Small intestine (tissue), 16 donors: ENCODE measurements around the gene CHIA. TPM values are rescaled to one million over a fixed set of nuclear protein-coding genes. Genes with fewer than 3 reads are reported as not detected.

ENCODE experiments used
- DNase-seq, 2 donors: peaks; one replicate each; pipeline versions ENCODE4 v3.0.0 to v3.0.0-alpha.2; 2013
- FAIRE-seq: peaks from 2 replicates; lab custom pipeline; 2012; peaks lifted over from hg19 to GRCh38; lab: Jason Lieb, UNC
- H3K27ac ChIP-seq, 3 donors: one replicate each; pipeline ENCODE4 v1.5.1; 2013; ENCODE audit warnings: low read length in 2 of 3, mild to moderate bottlenecking in 2 of 3, control low read depth in 1 of 3, inconsistent platforms in 1 of 3, low read depth in 1 of 3, moderate library complexity in 1 of 3
- H3K27me3 ChIP-seq, 3 donors: one replicate each; pipeline ENCODE4 v1.6.1; 2013; ENCODE audit warnings: low read length in 3 of 3, inconsistent platforms in 1 of 3; ENCODE audit not compliant: control insufficient read depth in 3 of 3, insufficient read depth in 3 of 3
- H3K36me3 ChIP-seq, 3 donors: one replicate each; pipeline ENCODE4 v1.6.1; 2013; ENCODE audit warnings: low read length in 3 of 3, inconsistent platforms in 1 of 3, low read depth in 1 of 3, mild to moderate bottlenecking in 1 of 3, moderate library complexity in 1 of 3; ENCODE audit not compliant: control insufficient read depth in 3 of 3, insufficient read depth in 2 of 3
- H3K4me1 ChIP-seq, 3 donors: one replicate each; pipeline ENCODE4 v1.6.1; 2013; ENCODE audit warnings: low read length in 2 of 3, inconsistent platforms in 1 of 3, low read depth in 1 of 3, mild to moderate bottlenecking in 1 of 3, moderate library complexity in 1 of 3; ENCODE audit not compliant: control insufficient read depth in 3 of 3, insufficient read depth in 2 of 3
- H3K4me3 ChIP-seq, 3 donors: one replicate each; pipeline ENCODE4 v1.5.1; 2013; ENCODE audit warnings: low read length in 3 of 3, control low read depth in 1 of 3, inconsistent platforms in 1 of 3, low read depth in 1 of 3, mild to moderate bottlenecking in 1 of 3, moderate library complexity in 1 of 3
- H3K9me3 ChIP-seq, 2 donors: one replicate each; pipeline ENCODE4 v1.6.1; 2013; ENCODE audit warnings: low read depth in 1 of 2, low read length in 1 of 2; ENCODE audit not compliant: control insufficient read depth in 2 of 2, insufficient read depth in 1 of 2
- WGBS, 3 donors: extraction: QIAGEN DNeasy Blood & Tissue Kit; methylation state at CpG; one replicate each; pipeline ENCODE4 v1.1.7; 2013; 5-methylcytosine and 5-hydroxymethylcytosine counted together
- long read RNA-seq, 10 donors: transcript quantifications; one replicate each; lab custom pipeline, GENCODE V29; 2026
- polyA plus RNA-seq, 4 donors: library from polyadenylated mRNA; stranded (reverse) in 3 of 4; unstranded in 1 of 4; fragments of 200-250 nt in 3 of 4; fragments of 120-200 nt in 1 of 4; gene quantifications; one replicate each; pipeline versions ENCODE4 v1.2.1 to v1.2.3, GENCODE V29; 2013
- donor health status: healthy with polysubstance abuse.
- donor health status: control.
- donor health status: control.
- donor health status: Bipolar disorder and iron deficiency.
- donor health status: healthy.

Gene CHIA
- under 1 TPM in 2 of 4 donors, not detected in 2; 0.15 to 0.54 TPM for polyA plus RNA-seq
- long read RNA-seq, donor 1: 0 reads
- long read RNA-seq, donor 2: 0 reads
- long read RNA-seq, donor 3: 0 reads
- long read RNA-seq, donor 4: 0 reads
- long read RNA-seq, donor 5: 0 reads
- long read RNA-seq, donor 6: 0 reads
- long read RNA-seq, donor 7: 0 reads
- long read RNA-seq, donor 8: 0 reads
- long read RNA-seq, donor 9: 0 reads
- long read RNA-seq, donor 10: 0 reads

DNA sequence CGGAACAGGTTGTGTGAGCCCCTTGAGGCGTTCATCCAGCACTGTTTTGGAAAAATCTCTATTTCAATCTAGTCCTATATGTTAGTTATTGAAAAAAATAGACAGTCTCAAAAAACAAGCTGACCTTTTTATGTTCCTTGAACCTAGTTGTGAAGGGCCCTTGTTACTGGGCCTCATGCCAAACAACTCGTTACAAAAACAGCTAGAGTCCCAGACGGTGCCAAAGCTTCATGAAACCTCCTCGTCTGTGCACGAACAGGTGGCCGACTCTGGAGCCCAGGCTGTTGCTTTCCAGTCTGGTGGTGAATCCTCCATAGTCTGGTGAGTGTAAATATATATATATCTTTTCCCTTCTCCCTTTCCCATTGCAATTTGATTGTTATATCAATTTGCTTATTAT is at the start of gene CHIA:
CHIA (plus strand) TSS at position 222 of the 400 bp plus-strand sequence. CDS start 19,617 bp downstream, outside the sequence.
- no peaks in the 10 kb centered on the region for H3K27me3 ChIP-seq
- no peak within 1 kb of the TSS for H3K4me3 ChIP-seq
- FAIRE-seq (no peak), DNase-seq (no peak)
- 30 to 55% (median 38%) methylated on average over 7 of the region's 7 CpGs for WGBS, 3 donors
- no peaks in the 10 kb centered on the region for H3K9me3 ChIP-seq
- no peak within 1 kb of the TSS for H3K27ac ChIP-seq
- no peaks in the 10 kb centered on the region for H3K36me3 ChIP-seq
- no peaks in the 10 kb centered on the region for H3K4me1 ChIP-seq

- Histone ChIP-seq H3K27ac (no peak overlapping the region), H3K4me1 (no peaks in the 10 kb centered on the region), H3K4me3 (no peak overlapping the region), H3K27me3 (peaks cover 0 to 4% (median 0%) of the 10 kb centered on the region in 3 donors), H3K9me3 (no peaks in the 10 kb centered on the region), H3K36me3 (no peaks in the 10 kb centered on the region)
- DNase-seq (no peak), FAIRE-seq (no peak)
- WGBS, 3 donors: 93 to 95% (median 93%) methylated on average over 2 of the region's 2 CpGs
Observed at GRCh38 chr1:111241797-111242196, 48.9 kb upstream of the CHIA start.

- Histone ChIP-seq H3K4me1 (no peaks in the 10 kb centered on the region), H3K4me3 (no peak overlapping the region), H3K36me3 (no peaks in the 10 kb centered on the region), H3K9me3 (no peaks in the 10 kb centered on the region), H3K27ac (no peak overlapping the region), H3K27me3 (peaks cover 0 to 4% (median 0%) of the 10 kb centered on the region in 3 donors)
- no peak for DNase-seq
- no peak for FAIRE-seq
- 36 to 61% (median 50%) methylated on average over 4 of the region's 4 CpGs for WGBS, 3 donors
Observed at GRCh38 chr1:111242805-111243523, 47.7 kb upstream of the CHIA start.

DNA sequence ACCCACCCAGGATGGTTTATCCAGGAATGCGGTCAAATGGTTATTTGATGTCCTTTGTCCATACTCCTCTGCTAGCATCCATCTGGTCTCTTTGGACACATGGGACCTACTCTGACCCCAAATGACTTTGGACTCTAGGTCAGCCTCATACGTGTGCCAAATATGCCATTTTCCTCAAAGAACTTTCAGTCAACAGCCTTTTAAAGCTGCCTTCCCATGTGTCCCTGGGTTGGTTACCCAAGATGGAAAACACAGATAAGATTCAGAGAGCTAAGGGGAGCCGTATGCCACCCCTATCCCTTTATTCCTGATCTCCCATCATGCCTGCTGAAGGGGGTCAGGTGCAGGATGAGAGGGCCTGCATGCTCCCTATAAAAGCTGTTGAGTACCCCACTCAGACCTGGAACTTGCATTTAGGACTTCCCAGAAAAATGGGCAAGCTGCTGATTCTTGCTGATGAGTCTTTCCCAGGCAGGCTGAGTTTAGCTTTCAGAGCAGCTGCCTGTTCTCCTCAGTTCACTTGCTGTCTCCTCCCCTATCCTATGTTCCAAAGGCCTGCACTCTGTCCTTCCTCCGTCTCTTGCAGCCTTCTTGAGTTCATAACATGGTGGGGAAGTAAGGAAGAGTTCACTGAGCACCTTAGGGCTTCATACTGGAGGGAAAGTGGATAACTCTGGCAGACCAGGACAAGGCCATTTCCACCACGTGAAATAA is 43.4 kb upstream of the CHIA start:
- FAIRE-seq (no peak), DNase-seq (no peak)
- H3K4me1 ChIP-seq: no peaks in the 10 kb centered on the region
- H3K36me3 ChIP-seq: no peaks in the 10 kb centered on the region
- H3K27ac ChIP-seq: no peak overlapping the region
- H3K9me3 ChIP-seq: no peaks in the 10 kb centered on the region
- 66 to 76% (median 73%) methylated on average over 5 of the region's 5 CpGs for WGBS, 3 donors
- H3K27me3 ChIP-seq: peaks cover 0 to 6% (median 0%) of the 10 kb centered on the region in 3 donors
- no peak overlapping the region for H3K4me3 ChIP-seq

DNA sequence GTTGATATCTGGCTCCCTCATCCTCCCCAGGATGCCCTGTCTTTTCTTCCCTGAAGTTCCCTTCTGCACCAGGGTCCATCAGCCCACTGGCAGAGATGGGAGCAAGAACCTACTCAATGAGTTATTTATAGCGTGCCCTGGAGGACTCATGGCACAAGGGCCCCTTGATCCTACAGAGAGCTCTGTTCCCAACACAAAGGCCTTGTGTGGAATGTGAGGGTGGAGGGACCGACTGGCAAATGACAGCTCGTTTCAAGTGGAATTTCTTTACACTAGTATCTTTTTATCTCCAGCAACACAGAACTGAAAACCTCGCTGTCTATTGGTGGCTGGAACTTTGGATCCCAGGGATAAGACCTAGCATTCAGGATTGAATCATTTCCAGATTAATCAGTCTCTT is 40.7 kb upstream of the CHIA start:
- Histone ChIP-seq H3K27me3 (peaks cover 0 to 11% (median 0%) of the 10 kb centered on the region in 3 donors), H3K27ac (no peak overlapping the region), H3K4me3 (no peak overlapping the region), H3K9me3 (no peaks in the 10 kb centered on the region), H3K4me1 (no peaks in the 10 kb centered on the region), H3K36me3 (no peaks in the 10 kb centered on the region)
- DNase-seq (no peak), FAIRE-seq (no peak)
- 63 to 78% (median 72%) methylated on average over 4 of the region's 4 CpGs for WGBS, 3 donors

DNA sequence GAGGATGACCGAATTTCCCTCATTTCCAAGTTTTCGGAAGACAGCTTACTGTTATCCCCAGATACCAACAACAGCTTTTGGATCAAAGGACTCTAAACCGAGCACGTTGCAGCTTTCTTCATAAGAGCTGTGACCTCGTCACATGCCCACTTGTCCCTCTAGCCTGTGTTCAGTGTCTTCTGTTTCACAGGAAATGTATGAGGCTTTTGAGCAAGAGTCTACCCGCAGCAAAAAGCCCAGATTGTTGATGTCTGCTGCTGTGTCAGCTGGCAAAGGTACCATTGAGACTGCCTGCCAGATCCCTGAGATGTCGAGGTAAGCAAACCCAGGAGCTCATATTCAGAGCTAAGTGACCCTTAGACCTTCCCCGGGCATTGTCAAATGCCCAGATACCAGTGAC is 39.1 kb upstream of the CHIA start:
- FAIRE-seq: no peak
- no peak overlapping the region for H3K27ac ChIP-seq
- no peaks in the 10 kb centered on the region for H3K4me1 ChIP-seq
- peak in 1 of 2 donors; percentile 12 for DNase-seq
- H3K4me3 ChIP-seq: no peak overlapping the region
- peaks cover 0 to 7% (median 0%) of the 10 kb centered on the region in 3 donors for H3K27me3 ChIP-seq
- H3K9me3 ChIP-seq: no peaks in the 10 kb centered on the region
- H3K36me3 ChIP-seq: no peaks in the 10 kb centered on the region
- 69 to 81% (median 75%) methylated on average over 8 of the region's 8 CpGs for WGBS, 3 donors

GRCh38 chr1:111252786-111253185 is 37.9 kb upstream of the CHIA start:
- DNase-seq: no peak
- 87 to 90% (median 89%) methylated on average over 2 of the region's 2 CpGs for WGBS, 3 donors
- Histone ChIP-seq H3K27ac (no peak overlapping the region), H3K4me3 (no peak overlapping the region), H3K4me1 (no peaks in the 10 kb centered on the region), H3K27me3 (peaks cover 0 to 7% (median 0%) of the 10 kb centered on the region in 3 donors), H3K9me3 (no peaks in the 10 kb centered on the region), H3K36me3 (no peaks in the 10 kb centered on the region)
- no peak for FAIRE-seq

DNA sequence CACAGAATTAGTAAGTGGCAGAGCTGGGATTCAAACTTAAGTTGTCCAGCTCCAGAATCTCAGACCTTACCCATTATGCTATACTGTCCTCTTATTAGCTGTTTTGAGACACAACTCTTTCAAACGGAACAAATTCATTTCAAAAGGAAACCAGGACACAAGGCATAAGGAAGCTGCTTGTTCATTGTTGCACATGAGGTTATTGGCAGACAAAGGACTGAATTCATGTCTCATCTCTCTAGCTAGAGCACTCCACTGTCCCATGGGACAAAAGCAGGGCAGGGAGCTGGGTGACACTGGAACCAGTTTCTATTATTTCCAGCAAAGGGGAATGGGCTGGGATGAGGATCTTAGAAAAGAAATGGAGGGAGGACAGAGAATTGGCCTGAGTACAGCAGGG is 36.8 kb upstream of the CHIA start:
- Histone ChIP-seq H3K9me3 (no peaks in the 10 kb centered on the region), H3K36me3 (no peaks in the 10 kb centered on the region), H3K27me3 (peaks cover 0 to 7% (median 0%) of the 10 kb centered on the region in 3 donors), H3K27ac (no peak overlapping the region), H3K4me1 (no peaks in the 10 kb centered on the region), H3K4me3 (no peak overlapping the region)
- FAIRE-seq: no peak
- WGBS, 3 donors: 65 to 73% (median 72%) methylated on average over 1 of the region's 1 CpG
- DNase-seq: no peak
